ENCODE data around the gene MEP1B.

DNA sequence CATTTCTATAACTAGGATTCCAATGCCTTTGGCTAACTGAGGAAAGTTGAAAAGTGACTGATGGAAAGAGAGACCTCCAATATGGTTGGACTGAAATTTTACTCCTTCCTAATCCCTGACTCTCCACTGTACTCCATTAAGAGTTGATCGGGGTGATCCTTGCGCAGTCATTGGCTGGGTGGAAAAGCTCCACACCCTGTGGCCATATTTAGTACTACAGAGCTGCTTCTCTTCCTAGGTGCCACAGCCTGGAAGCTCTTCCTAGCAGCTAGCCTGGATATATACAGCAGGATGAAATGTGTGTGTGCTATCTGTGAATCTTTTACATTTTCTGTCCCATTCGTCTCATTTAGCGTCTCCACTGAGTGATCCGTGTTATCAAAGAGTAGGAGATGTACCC lies 71.2 kb downstream of the MEP1B start:
- TF ChIP-seq, protein P1, sequence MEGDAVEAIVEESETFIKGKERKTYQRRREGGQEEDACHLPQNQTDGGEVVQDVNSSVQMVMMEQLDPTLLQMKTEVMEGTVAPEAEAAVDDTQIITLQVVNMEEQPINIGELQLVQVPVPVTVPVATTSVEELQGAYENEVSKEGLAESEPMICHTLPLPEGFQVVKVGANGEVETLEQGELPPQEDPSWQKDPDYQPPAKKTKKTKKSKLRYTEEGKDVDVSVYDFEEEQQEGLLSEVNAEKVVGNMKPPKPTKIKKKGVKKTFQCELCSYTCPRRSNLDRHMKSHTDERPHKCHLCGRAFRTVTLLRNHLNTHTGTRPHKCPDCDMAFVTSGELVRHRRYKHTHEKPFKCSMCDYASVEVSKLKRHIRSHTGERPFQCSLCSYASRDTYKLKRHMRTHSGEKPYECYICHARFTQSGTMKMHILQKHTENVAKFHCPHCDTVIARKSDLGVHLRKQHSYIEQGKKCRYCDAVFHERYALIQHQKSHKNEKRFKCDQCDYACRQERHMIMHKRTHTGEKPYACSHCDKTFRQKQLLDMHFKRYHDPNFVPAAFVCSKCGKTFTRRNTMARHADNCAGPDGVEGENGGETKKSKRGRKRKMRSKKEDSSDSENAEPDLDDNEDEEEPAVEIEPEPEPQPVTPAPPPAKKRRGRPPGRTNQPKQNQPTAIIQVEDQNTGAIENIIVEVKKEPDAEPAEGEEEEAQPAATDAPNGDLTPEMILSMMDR (IDR thresholded peaks at IDR 0.05) = no peak
- TF ChIP-seq POLR2A (IDR thresholded peaks at IDR 0.05) = no peak
- no peak for TF ChIP-seq EP300 (IDR thresholded peaks at IDR 0.05)
- TF ChIP-seq POLR2AphosphoS5 (IDR thresholded peaks at IDR 0.05) = no peak
